A549 (cell line): Measurements from ENCODE around the gene CLDN25.

ENCODE experiments used
- GATA3 ChIP-seq: IDR thresholded peaks from 2 replicates; pipeline ENCODE4 v1.6.1; 2012; ENCODE audit warnings: borderline replicate concordance
- HDAC2 ChIP-seq: fragments of 200-600 bp; sonication (generic); IDR thresholded peaks from 2 replicates; pipeline ENCODE4 v1.6.1; 2016
- JUN ChIP-seq, 2 experiments: fragments of >200 bp; sonication (Bioruptor Twin); formaldehyde crosslinking; IDR thresholded peaks; 2 replicates in 1 of 2; 3 replicates in 1 of 2; pipeline ENCODE4 v1.6.1; 2016 to 2017
- JUNB ChIP-seq: fragments of >200 bp; sonication (Bioruptor Twin); formaldehyde crosslinking; IDR thresholded peaks from 2 replicates; pipeline ENCODE4 v1.6.1; 2016
- KDM1A ChIP-seq: fragments of 200-600 bp; sonication (generic); IDR thresholded peaks from 2 replicates; pipeline ENCODE4 v1.6.1; 2016; ENCODE audit warnings: low read depth, mild to moderate bottlenecking
- MYC ChIP-seq: IDR thresholded peaks from 2 replicates; pipeline ENCODE4 v1.6.1; 2012; ENCODE audit warnings: mild to moderate bottlenecking, inconsistent platforms, low read length, improper control_type of control experiment, borderline replicate concordance
- POLR2A ChIP-seq: IDR thresholded peaks from 2 replicates; pipeline ENCODE4 v1.6.1; 2012; ENCODE audit warnings: mild to moderate bottlenecking, low read length
- TP53 ChIP-seq: fragments of 250-450 bp; sonication (Bioruptor Pico); IDR thresholded peaks from 2 replicates; pipeline ENCODE4 v1.5.0; 2021; ENCODE audit warnings: mild to moderate bottlenecking, moderate library complexity
- TF ChIP-seq, protein P1 (sequence below): fragments of >200 bp; sonication (Bioruptor Twin); formaldehyde crosslinking; IDR thresholded peaks from 3 replicates; pipeline ENCODE4 v1.5.1; 2016
- TF ChIP-seq, protein P2 (sequence below): IDR thresholded peaks from 2 replicates; pipeline ENCODE4 v1.6.1; 2012

DNA sequence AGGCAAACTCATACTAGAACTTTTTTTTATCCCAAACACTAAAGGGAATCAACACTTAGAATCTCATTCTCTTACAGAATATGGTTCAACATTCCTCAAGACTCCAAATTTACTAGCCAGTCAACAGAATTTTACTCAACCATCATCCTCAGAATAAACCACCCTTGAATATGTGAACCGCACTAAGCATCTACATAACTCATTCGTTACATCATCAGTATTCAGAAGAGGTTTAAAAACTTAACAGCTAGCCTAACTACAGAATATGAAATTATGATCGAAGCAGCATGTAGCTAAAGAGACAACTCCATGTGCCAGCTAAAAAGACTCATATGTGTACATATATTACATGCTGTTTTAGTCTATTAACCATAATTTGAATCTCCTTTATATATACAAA lies 47.9 kb downstream of the CLDN25 start:
- TF ChIP-seq, protein P1, sequence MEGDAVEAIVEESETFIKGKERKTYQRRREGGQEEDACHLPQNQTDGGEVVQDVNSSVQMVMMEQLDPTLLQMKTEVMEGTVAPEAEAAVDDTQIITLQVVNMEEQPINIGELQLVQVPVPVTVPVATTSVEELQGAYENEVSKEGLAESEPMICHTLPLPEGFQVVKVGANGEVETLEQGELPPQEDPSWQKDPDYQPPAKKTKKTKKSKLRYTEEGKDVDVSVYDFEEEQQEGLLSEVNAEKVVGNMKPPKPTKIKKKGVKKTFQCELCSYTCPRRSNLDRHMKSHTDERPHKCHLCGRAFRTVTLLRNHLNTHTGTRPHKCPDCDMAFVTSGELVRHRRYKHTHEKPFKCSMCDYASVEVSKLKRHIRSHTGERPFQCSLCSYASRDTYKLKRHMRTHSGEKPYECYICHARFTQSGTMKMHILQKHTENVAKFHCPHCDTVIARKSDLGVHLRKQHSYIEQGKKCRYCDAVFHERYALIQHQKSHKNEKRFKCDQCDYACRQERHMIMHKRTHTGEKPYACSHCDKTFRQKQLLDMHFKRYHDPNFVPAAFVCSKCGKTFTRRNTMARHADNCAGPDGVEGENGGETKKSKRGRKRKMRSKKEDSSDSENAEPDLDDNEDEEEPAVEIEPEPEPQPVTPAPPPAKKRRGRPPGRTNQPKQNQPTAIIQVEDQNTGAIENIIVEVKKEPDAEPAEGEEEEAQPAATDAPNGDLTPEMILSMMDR = no peak
- no peak for TF ChIP-seq JUNB
- TF ChIP-seq, protein P2, sequence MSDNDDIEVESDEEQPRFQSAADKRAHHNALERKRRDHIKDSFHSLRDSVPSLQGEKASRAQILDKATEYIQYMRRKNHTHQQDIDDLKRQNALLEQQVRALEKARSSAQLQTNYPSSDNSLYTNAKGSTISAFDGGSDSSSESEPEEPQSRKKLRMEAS = no peak
- TF ChIP-seq MYC = no peak
- no peak for TF ChIP-seq HDAC2
- no peak for TF ChIP-seq KDM1A
- TF ChIP-seq POLR2A = no peak
- no peak for TF ChIP-seq JUN (IDR thresholded peaks at IDR 0.05)
- TF ChIP-seq TP53 (CRISPR knock-in tag) = no peak
- no peak for TF ChIP-seq GATA3
